GM23338 (cell line): ENCODE results near the gene GMPS. TPM values are rescaled to one million over a fixed set of nuclear protein-coding genes. Genes with fewer than 3 reads are reported as not detected.

Experiments
- ATAC-seq: fragments of 200-7000 bp; cut with Tn5 transposase; 3 replicates; pipeline ENCODE4 v1.9.1; 2020
- DNase-seq: peaks from one replicate; pipeline ENCODE4 v3.0.0-alpha.2; 2015; ENCODE audit warnings: low spot score
- H2AFZ ChIP-seq: fragments of 200-600 bp; sonication (generic); 2 replicates; pipeline ENCODE4 v1.8.0; 2016; ENCODE audit warnings: antibody characterized with exemption, mild to moderate bottlenecking, moderate library complexity
- H3F3A ChIP-seq: fragments of 200-600 bp; sonication (generic); replicated peaks from 2 replicates; pipeline ENCODE4 v1.8.0; 2017; ENCODE audit warnings: antibody characterized with exemption, mixed run types, low read depth
- H3K27ac ChIP-seq: fragments of 200-600 bp; sonication (generic); 2 replicates; pipeline ENCODE4 v1.6.1; 2016; ENCODE audit warnings: low read depth
- H3K27me3 ChIP-seq: fragments of 200-600 bp; sonication (generic); 2 replicates; pipeline ENCODE4 v1.8.0; 2016; ENCODE audit warnings: mild to moderate bottlenecking, mixed run types, moderate library complexity; ENCODE audit not compliant: insufficient read depth
- H3K36me3 ChIP-seq: fragments of 200-600 bp; sonication (generic); 2 replicates; pipeline ENCODE4 v1.8.0; 2016; ENCODE audit warnings: mild to moderate bottlenecking; ENCODE audit not compliant: insufficient read depth
- H3K4me1 ChIP-seq: fragments of 200-600 bp; sonication (generic); 2 replicates; pipeline ENCODE4 v1.8.0; 2016; ENCODE audit warnings: mild to moderate bottlenecking, moderate library complexity; ENCODE audit not compliant: insufficient read depth
- H3K4me2 ChIP-seq: fragments of 200-600 bp; sonication (generic); 2 replicates; pipeline ENCODE4 v1.7.1; 2017; ENCODE audit warnings: mixed run types
- H3K4me3 ChIP-seq: fragments of 200-600 bp; sonication (generic); 2 replicates; pipeline ENCODE4 v1.6.1; 2016; ENCODE audit warnings: mixed run types
- H3K79me2 ChIP-seq: fragments of 200-600 bp; sonication (generic); replicated peaks from 2 replicates; pipeline ENCODE4 v1.8.0; 2017; ENCODE audit warnings: mild to moderate bottlenecking; ENCODE audit not compliant: insufficient read depth
- H3K9me2 ChIP-seq: fragments of 200-600 bp; sonication (generic); 2 replicates; pipeline ENCODE4 v1.8.0; 2017; ENCODE audit not compliant: insufficient read depth
- H4K20me1 ChIP-seq: fragments of 200-600 bp; sonication (generic); replicated peaks from 2 replicates; pipeline ENCODE4 v1.8.0; 2017; ENCODE audit warnings: mild to moderate bottlenecking; ENCODE audit not compliant: insufficient read depth
- H3K27ac Mint-ChIP-seq: 2 replicates; pipeline ENCODE4 v1.8.0; 2020; ENCODE audit warnings: inconsistent platforms, mild to moderate bottlenecking, moderate library complexity, mixed read lengths
- H3K27me3 Mint-ChIP-seq: 3 replicates; pipeline ENCODE4 v1.8.0; 2022; ENCODE audit warnings: low read depth, mild to moderate bottlenecking, moderate library complexity, mixed read lengths, inconsistent platforms; ENCODE audit not compliant: insufficient read depth, poor library complexity
- H3K36me3 Mint-ChIP-seq: 3 replicates; pipeline ENCODE4 v1.8.0; 2021; ENCODE audit warnings: low read depth, mild to moderate bottlenecking, inconsistent platforms, moderate library complexity, mixed read lengths
- H3K4me1 Mint-ChIP-seq: 3 replicates; pipeline ENCODE4 v1.8.0; 2020; ENCODE audit warnings: mild to moderate bottlenecking, inconsistent platforms, mixed read lengths
- H3K4me3 Mint-ChIP-seq: 3 replicates; pipeline ENCODE4 v1.8.0; 2021; ENCODE audit warnings: moderate library complexity, mild to moderate bottlenecking, inconsistent platforms, mixed read lengths
- H3K9me3 Mint-ChIP-seq: 3 replicates; pipeline ENCODE4 v1.8.0; 2020; ENCODE audit warnings: moderate library complexity, mild to moderate bottlenecking, inconsistent platforms, mixed read lengths
- CREB1 ChIP-seq: fragments of 250-450 bp; sonication (Bioruptor Pico); IDR thresholded peaks from 2 replicates; pipeline ENCODE4 v1.5.0; 2020; ENCODE audit warnings: low read depth, mild to moderate bottlenecking, moderate library complexity
- EZH2phosphoT487 ChIP-seq: fragments of 200-600 bp; sonication (generic); IDR thresholded peaks from one replicate; pipeline ENCODE4 v1.8.1; 2018; ENCODE audit warnings: antibody characterized with exemption; ENCODE audit not compliant: unreplicated experiment
- JUNB ChIP-seq: IDR thresholded peaks from one replicate; pipeline ENCODE4 v1.6.1; 2016; ENCODE audit warnings: antibody characterized with exemption; ENCODE audit not compliant: unreplicated experiment
- POLR2AphosphoS5 ChIP-seq: IDR thresholded peaks from 2 replicates; pipeline ENCODE4 v1.6.1; 2016; ENCODE audit warnings: antibody characterized with exemption, low read depth
- STAT1 ChIP-seq: IDR thresholded peaks from one replicate; pipeline ENCODE4 v1.6.1; 2016; ENCODE audit warnings: antibody characterized with exemption; ENCODE audit not compliant: unreplicated experiment
- polyA plus RNA-seq: library from polyadenylated mRNA; unstranded; fragments of >200 nt; fragmentation: Nextera tagmentation; extraction: Ambion mirVana; gene quantifications from 2 replicates; pipeline ENCODE4 v1.2.1, GENCODE V29; 2016
- total RNA-seq: library from RNA; depleted of rRNA; stranded (reverse); fragments of >200 nt; shearing (Covaris generic); gene quantifications from 2 replicates; pipeline ENCODE4 v1.2.3, GENCODE V29; 2014
- TF ChIP-seq, protein P1 (sequence below): fragments of 250-450 bp; sonication (Bioruptor Pico); IDR thresholded peaks from 2 replicates; pipeline ENCODE4 v1.5.0; 2020; ENCODE audit warnings: mild to moderate bottlenecking, moderate library complexity
- TF ChIP-seq, protein P2 (sequence below): IDR thresholded peaks from 2 replicates; pipeline ENCODE4 v1.6.1; 2016; ENCODE audit warnings: antibody characterized with exemption
- TF ChIP-seq, protein P3 (sequence below): IDR thresholded peaks from one replicate; pipeline ENCODE4 v1.6.1; 2018; ENCODE audit warnings: antibody characterized with exemption; ENCODE audit not compliant: unreplicated experiment
- TF ChIP-seq, protein P4 (sequence below), 2 experiments: fragments of 200-600 bp in 1 of 2; sonication (generic) in 1 of 2; conservative IDR thresholded peaks; 2 replicates each; pipeline versions ENCODE4 v1.5.1 to v1.6.1; 2016 to 2017; ENCODE audit warnings: antibody characterized with exemption in 2 of 2, low read depth in 2 of 2, mild to moderate bottlenecking in 2 of 2, moderate library complexity in 1 of 2

Gene GMPS
- total and polyA plus RNA-seq, 2 experiments from 2014 or later = 72.0 to 145 TPM

DNA sequence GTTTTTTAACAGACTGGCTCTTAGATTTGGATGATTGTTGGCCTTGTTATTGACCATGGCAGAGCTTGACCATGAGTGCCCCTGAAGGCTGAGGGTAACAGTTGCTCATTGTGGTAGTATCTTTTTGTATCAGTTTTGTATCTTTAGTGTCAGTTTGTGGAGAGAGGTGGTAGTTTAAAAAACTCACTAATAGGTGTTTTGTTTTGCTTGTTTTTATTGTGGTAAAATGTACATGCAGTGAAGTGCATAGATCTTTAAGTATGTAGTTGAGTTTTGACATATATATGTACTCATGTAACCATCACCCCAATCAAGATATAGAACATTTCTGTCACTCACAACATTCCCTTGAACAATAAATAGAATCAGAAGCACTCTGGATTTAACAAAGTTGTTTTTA, 9.8 kb downstream of the GMPS start (continued):
- TF ChIP-seq, protein P1, sequence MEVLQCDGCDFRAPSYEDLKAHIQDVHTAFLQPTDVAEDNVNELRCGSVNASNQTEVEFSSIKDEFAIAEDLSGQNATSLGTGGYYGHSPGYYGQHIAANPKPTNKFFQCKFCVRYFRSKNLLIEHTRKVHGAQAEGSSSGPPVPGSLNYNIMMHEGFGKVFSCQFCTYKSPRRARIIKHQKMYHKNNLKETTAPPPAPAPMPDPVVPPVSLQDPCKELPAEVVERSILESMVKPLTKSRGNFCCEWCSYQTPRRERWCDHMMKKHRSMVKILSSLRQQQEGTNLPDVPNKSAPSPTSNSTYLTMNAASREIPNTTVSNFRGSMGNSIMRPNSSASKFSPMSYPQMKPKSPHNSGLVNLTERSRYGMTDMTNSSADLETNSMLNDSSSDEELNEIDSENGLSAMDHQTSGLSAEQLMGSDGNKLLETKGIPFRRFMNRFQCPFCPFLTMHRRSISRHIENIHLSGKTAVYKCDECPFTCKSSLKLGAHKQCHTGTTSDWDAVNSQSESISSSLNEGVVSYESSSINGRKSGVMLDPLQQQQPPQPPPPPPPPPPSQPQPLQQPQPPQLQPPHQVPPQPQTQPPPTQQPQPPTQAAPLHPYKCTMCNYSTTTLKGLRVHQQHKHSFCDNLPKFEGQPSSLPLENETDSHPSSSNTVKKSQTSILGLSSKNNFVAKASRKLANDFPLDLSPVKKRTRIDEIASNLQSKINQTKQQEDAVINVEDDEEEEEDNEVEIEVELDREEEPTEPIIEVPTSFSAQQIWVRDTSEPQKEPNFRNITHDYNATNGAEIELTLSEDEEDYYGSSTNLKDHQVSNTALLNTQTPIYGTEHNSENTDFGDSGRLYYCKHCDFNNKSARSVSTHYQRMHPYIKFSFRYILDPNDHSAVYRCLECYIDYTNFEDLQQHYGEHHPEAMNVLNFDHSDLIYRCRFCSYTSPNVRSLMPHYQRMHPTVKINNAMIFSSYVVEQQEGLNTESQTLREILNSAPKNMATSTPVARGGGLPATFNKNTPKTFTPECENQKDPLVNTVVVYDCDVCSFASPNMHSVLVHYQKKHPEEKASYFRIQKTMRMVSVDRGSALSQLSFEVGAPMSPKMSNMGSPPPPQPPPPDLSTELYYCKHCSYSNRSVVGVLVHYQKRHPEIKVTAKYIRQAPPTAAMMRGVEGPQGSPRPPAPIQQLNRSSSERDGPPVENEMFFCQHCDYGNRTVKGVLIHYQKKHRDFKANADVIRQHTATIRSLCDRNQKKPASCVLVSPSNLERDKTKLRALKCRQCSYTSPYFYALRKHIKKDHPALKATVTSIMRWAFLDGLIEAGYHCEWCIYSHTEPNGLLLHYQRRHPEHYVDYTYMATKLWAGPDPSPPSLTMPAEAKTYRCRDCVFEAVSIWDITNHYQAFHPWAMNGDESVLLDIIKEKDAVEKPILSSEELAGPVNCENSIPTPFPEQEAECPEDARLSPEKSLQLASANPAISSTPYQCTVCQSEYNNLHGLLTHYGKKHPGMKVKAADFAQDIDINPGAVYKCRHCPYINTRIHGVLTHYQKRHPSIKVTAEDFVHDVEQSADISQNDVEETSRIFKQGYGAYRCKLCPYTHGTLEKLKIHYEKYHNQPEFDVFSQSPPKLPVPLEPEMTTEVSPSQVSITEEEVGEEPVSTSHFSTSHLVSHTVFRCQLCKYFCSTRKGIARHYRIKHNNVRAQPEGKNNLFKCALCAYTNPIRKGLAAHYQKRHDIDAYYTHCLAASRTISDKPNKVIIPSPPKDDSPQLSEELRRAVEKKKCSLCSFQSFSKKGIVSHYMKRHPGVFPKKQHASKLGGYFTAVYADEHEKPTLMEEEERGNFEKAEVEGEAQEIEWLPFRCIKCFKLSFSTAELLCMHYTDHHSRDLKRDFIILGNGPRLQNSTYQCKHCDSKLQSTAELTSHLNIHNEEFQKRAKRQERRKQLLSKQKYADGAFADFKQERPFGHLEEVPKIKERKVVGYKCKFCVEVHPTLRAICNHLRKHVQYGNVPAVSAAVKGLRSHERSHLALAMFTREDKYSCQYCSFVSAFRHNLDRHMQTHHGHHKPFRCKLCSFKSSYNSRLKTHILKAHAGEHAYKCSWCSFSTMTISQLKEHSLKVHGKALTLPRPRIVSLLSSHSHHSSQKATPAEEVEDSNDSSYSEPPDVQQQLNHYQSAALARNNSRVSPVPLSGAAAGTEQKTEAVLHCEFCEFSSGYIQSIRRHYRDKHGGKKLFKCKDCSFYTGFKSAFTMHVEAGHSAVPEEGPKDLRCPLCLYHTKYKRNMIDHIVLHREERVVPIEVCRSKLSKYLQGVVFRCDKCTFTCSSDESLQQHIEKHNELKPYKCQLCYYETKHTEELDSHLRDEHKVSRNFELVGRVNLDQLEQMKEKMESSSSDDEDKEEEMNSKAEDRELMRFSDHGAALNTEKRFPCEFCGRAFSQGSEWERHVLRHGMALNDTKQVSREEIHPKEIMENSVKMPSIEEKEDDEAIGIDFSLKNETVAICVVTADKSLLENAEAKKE (CRISPR knock-in tag) = no peak
- TF ChIP-seq, protein P2, sequence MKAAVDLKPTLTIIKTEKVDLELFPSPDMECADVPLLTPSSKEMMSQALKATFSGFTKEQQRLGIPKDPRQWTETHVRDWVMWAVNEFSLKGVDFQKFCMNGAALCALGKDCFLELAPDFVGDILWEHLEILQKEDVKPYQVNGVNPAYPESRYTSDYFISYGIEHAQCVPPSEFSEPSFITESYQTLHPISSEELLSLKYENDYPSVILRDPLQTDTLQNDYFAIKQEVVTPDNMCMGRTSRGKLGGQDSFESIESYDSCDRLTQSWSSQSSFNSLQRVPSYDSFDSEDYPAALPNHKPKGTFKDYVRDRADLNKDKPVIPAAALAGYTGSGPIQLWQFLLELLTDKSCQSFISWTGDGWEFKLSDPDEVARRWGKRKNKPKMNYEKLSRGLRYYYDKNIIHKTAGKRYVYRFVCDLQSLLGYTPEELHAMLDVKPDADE = no peak
- TF ChIP-seq JUNB = no peak

DNA sequence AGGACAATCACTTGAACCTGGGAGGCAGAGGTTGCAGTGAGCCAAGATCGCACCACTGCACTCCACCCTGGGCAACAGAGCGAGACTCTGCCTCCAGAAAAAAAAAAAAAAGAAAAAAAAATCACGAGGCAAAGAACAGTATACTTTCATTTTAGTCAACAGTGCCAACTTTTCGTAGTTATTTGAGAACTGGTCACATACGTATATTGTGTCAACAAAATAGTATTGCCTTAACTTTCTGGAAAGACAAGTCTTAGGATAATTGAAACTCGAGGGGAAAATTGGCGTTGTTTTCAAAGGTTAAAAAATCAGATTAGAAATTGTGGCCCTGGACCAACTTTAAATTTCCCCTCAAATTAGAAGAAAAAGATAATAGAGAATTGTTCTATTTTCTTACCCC, 13.8 kb downstream of the GMPS start:
- no peak for ATAC-seq
- no peak overlapping the region for H2AFZ ChIP-seq
- H3K4me3 ChIP-seq = no peak overlapping the region
- no peak overlapping the region for H3K4me3 Mint-ChIP-seq
- H3F3A ChIP-seq = no peaks in the 10 kb centered on the region
- peaks cover under 1% of the 10 kb centered on the region for H3K27me3 Mint-ChIP-seq
- H3K9me2 ChIP-seq = no peaks in the 10 kb centered on the region
- H3K36me3 Mint-ChIP-seq = no peaks in the 10 kb centered on the region
- H3K9me3 Mint-ChIP-seq = no peaks in the 10 kb centered on the region
- H3K36me3 ChIP-seq = no peaks in the 10 kb centered on the region
- H3K27ac ChIP-seq = no peak overlapping the region
- H3K27me3 ChIP-seq = no peaks in the 10 kb centered on the region
- no peak overlapping the region for H3K27ac Mint-ChIP-seq
- peaks cover 4% of the 10 kb centered on the region; the same call in 2 of the 3 replicates for H3K4me1 Mint-ChIP-seq
- peaks cover 100% of the 10 kb centered on the region for H3K79me2 ChIP-seq
- H4K20me1 ChIP-seq = peaks cover 41% of the 10 kb centered on the region
- H3K4me2 ChIP-seq = no peak overlapping the region
- no peaks in the 10 kb centered on the region for H3K4me1 ChIP-seq
- no peak for DNase-seq
- TF ChIP-seq STAT1 = no peak
- no peak for TF ChIP-seq EZH2phosphoT487
- TF ChIP-seq, protein P3, sequence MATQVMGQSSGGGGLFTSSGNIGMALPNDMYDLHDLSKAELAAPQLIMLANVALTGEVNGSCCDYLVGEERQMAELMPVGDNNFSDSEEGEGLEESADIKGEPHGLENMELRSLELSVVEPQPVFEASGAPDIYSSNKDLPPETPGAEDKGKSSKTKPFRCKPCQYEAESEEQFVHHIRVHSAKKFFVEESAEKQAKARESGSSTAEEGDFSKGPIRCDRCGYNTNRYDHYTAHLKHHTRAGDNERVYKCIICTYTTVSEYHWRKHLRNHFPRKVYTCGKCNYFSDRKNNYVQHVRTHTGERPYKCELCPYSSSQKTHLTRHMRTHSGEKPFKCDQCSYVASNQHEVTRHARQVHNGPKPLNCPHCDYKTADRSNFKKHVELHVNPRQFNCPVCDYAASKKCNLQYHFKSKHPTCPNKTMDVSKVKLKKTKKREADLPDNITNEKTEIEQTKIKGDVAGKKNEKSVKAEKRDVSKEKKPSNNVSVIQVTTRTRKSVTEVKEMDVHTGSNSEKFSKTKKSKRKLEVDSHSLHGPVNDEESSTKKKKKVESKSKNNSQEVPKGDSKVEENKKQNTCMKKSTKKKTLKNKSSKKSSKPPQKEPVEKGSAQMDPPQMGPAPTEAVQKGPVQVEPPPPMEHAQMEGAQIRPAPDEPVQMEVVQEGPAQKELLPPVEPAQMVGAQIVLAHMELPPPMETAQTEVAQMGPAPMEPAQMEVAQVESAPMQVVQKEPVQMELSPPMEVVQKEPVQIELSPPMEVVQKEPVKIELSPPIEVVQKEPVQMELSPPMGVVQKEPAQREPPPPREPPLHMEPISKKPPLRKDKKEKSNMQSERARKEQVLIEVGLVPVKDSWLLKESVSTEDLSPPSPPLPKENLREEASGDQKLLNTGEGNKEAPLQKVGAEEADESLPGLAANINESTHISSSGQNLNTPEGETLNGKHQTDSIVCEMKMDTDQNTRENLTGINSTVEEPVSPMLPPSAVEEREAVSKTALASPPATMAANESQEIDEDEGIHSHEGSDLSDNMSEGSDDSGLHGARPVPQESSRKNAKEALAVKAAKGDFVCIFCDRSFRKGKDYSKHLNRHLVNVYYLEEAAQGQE = no peak
- TF ChIP-seq, protein P4, sequence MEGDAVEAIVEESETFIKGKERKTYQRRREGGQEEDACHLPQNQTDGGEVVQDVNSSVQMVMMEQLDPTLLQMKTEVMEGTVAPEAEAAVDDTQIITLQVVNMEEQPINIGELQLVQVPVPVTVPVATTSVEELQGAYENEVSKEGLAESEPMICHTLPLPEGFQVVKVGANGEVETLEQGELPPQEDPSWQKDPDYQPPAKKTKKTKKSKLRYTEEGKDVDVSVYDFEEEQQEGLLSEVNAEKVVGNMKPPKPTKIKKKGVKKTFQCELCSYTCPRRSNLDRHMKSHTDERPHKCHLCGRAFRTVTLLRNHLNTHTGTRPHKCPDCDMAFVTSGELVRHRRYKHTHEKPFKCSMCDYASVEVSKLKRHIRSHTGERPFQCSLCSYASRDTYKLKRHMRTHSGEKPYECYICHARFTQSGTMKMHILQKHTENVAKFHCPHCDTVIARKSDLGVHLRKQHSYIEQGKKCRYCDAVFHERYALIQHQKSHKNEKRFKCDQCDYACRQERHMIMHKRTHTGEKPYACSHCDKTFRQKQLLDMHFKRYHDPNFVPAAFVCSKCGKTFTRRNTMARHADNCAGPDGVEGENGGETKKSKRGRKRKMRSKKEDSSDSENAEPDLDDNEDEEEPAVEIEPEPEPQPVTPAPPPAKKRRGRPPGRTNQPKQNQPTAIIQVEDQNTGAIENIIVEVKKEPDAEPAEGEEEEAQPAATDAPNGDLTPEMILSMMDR (conservative IDR thresholded peaks at IDR 0.05; ENCODE audit: low read depth in 2 of 2) = no peak
- no peak for TF ChIP-seq POLR2AphosphoS5
- TF ChIP-seq CREB1 (CRISPR knock-in tag) = no peak
